IMR-90 (cell line): ENCODE data around the gene TMEM259. TPM values are rescaled to one million over a fixed set of nuclear protein-coding genes. Genes with fewer than 3 reads are reported as not detected.

ENCODE experiments used
- ATAC-seq: fragments of 200-7000 bp; cut with Tn5 transposase; 2 replicates; pipeline ENCODE4 v1.9.1; 2020; ENCODE audit warnings: low read depth, mild to moderate bottlenecking, moderate library complexity
- BruUV-seq: library from RNA; stranded (reverse); fragments of 400-500 nt; replicated peaks from 2 replicates; lab custom pipeline; 2021; lab: Mats Ljungman, UMichigan
- CTCF ChIA-PET: fragments of 300-600 bp; formaldehyde crosslinking; extraction: SDS; loops from one replicate; lab custom pipeline; 2021; ENCODE audit warnings: antibody characterized with exemption; lab: Yijun Ruan, JAX
- POLR2A ChIA-PET: fragments of 300-600 bp; sonication (Branson Sonifier 250); formaldehyde crosslinking; loops from one replicate; lab custom pipeline; 2022; ENCODE audit warnings: antibody characterized with exemption; ENCODE audit not compliant: unreplicated experiment; lab: Charles Lee
- DNase-seq: peaks from one replicate; pipeline ENCODE4 v3.0.0; 2013
- H2AFZ ChIP-seq: replicated peaks from 2 replicates; pipeline ENCODE3; 2013; ENCODE audit warnings: low read length, mild to moderate bottlenecking; ENCODE audit not compliant: poor library complexity
- H2AK5ac ChIP-seq: 2 replicates; pipeline ENCODE4 v1.6.1; 2013; ENCODE audit warnings: low read depth, low read length, inconsistent platforms
- H2AK9ac ChIP-seq: replicated peaks from 2 replicates; pipeline ENCODE3; 2013; ENCODE audit warnings: mild to moderate bottlenecking, low read depth, low read length, moderate library complexity; ENCODE audit not compliant: poor library complexity
- H2BK120ac ChIP-seq: 2 replicates; pipeline ENCODE4 v1.6.1; 2013; ENCODE audit warnings: low read depth, low read length, inconsistent platforms
- H2BK15ac ChIP-seq: 3 replicates; pipeline ENCODE4 v1.6.1; 2013; ENCODE audit warnings: low read depth, low read length, inconsistent platforms
- H2BK20ac ChIP-seq: 2 replicates; pipeline ENCODE4 v1.6.1; 2013; ENCODE audit warnings: low read depth, mild to moderate bottlenecking, inconsistent platforms, low read length, moderate library complexity
- H2BK5ac ChIP-seq: 2 replicates; pipeline ENCODE4 v1.6.1; 2013; ENCODE audit warnings: mild to moderate bottlenecking, low read depth, low read length, inconsistent platforms; ENCODE audit not compliant: poor library complexity, severe bottlenecking
- H3K14ac ChIP-seq: replicated peaks from 2 replicates; pipeline ENCODE4 v1.6.1; 2013; ENCODE audit warnings: low read depth, low read length, inconsistent platforms
- H3K18ac ChIP-seq: 2 replicates; pipeline ENCODE4 v1.6.1; 2013; ENCODE audit warnings: low read depth, low read length, control low read depth
- H3K23ac ChIP-seq: 2 replicates; pipeline ENCODE4 v1.6.1; 2013; ENCODE audit warnings: low read depth, low read length, inconsistent platforms
- H3K27ac ChIP-seq: 2 replicates; pipeline ENCODE4 v1.5.1; 2013; ENCODE audit warnings: mild to moderate bottlenecking, control low read depth, low read length; ENCODE audit not compliant: insufficient read depth
- H3K27me3 ChIP-seq: 2 replicates; pipeline ENCODE4 v1.6.1; 2013; ENCODE audit warnings: low read length; ENCODE audit not compliant: control insufficient read depth, insufficient read depth
- H3K36me3 ChIP-seq: 2 replicates; pipeline ENCODE4 v1.6.1; 2013; ENCODE audit warnings: low read length, mixed read lengths; ENCODE audit not compliant: control insufficient read depth, insufficient read depth
- H3K4ac ChIP-seq: 2 replicates; pipeline ENCODE4 v1.6.1; 2013; ENCODE audit warnings: low read depth, low read length, inconsistent platforms
- H3K4me1 ChIP-seq: 2 replicates; pipeline ENCODE4 v1.6.1; 2013; ENCODE audit warnings: low read length, mixed read lengths; ENCODE audit not compliant: control insufficient read depth, insufficient read depth
- H3K4me2 ChIP-seq: 2 replicates; pipeline ENCODE4 v1.6.1; 2013; ENCODE audit warnings: low read depth, mild to moderate bottlenecking, control low read depth, low read length, moderate library complexity
- H3K4me3 ChIP-seq: 2 replicates; pipeline ENCODE4 v1.5.1; 2013; ENCODE audit warnings: low read depth, mild to moderate bottlenecking, control low read depth, low read length, moderate library complexity; ENCODE audit not compliant: insufficient read depth
- H3K56ac ChIP-seq: 2 replicates; pipeline ENCODE4 v1.6.1; 2013; ENCODE audit warnings: low read length, inconsistent platforms; ENCODE audit not compliant: insufficient read depth; ENCODE audit errors: extremely low read depth
- H3K79me1 ChIP-seq, 2 experiments: 2 replicates each; pipeline ENCODE4 v1.6.1; 2013; ENCODE audit warnings: low read length in 2 of 2, inconsistent platforms in 1 of 2, low read depth in 1 of 2
- H3K9ac ChIP-seq: 2 replicates; pipeline ENCODE4 v1.6.1; 2013; ENCODE audit warnings: low read depth, low read length, control low read depth
- H3K9me1 ChIP-seq: 2 replicates; pipeline ENCODE4 v1.6.1; 2013; ENCODE audit warnings: low read length, inconsistent platforms; ENCODE audit not compliant: insufficient read depth
- H3K9me3 ChIP-seq: 2 replicates; pipeline ENCODE4 v1.6.1; 2013; ENCODE audit warnings: low read length; ENCODE audit not compliant: control insufficient read depth, insufficient read depth
- H4K20me1 ChIP-seq: 2 replicates; pipeline ENCODE4 v1.6.1; 2013; ENCODE audit warnings: low read length, inconsistent platforms; ENCODE audit not compliant: insufficient read depth
- H4K5ac ChIP-seq: 2 replicates; pipeline ENCODE4 v1.6.1; 2013; ENCODE audit warnings: mild to moderate bottlenecking, low read depth, low read length, control low read depth
- H4K8ac ChIP-seq, 2 experiments: 2 replicates each; pipeline ENCODE4 v1.6.1; 2013; ENCODE audit warnings: low read depth in 2 of 2, low read length in 2 of 2, control low read depth in 1 of 2, inconsistent platforms in 1 of 2
- H4K91ac ChIP-seq: 2 replicates; pipeline ENCODE4 v1.6.1; 2013; ENCODE audit warnings: low read depth, low read length, inconsistent platforms; ENCODE audit not compliant: insufficient read depth
- POLR2A ChIP-seq: IDR thresholded peaks from 2 replicates; pipeline ENCODE4 v1.6.1; 2012; ENCODE audit warnings: mild to moderate bottlenecking, low read depth, low read length
- WGBS, 2 experiments: methylation state at CpG; one replicate each; pipeline versions ENCODE4 v1.1.5 to v1.1.7; 2013; ENCODE audit warnings: missing lambda C conversion rate in 2 of 2; ENCODE audit not compliant: insufficient read length in 1 of 2; ENCODE audit errors: extremely low coverage in 2 of 2; 5-methylcytosine and 5-hydroxymethylcytosine counted together
- dilution Hi-C: fragments of 300-500 bp; cut with HindIII; formaldehyde crosslinking; loops from one replicate; pipeline ENCODE4 v1.14.3; 2018; ENCODE audit warnings: low sequenced_read_pairs; ENCODE audit not compliant: unreplicated experiment
- in situ Hi-C: fragments of 300-500 bp; cut with MboI; formaldehyde crosslinking; loops from 3 replicates; pipeline ENCODE4 v1.14.3; 2019; ENCODE audit warnings: low sequenced_read_pairs, inconsistent platforms, mixed read lengths
- intact Hi-C: fragments of 100-400 bp; cut with micrococcal nuclease; formaldehyde crosslinking; loops from 2 replicates; pipeline ENCODE4 v1.10.0; 2022
- polyA plus RNA-seq, 3 experiments: library from polyadenylated mRNA; depleted of rRNA; stranded (reverse); fragments of >200 nt; gene quantifications; 2 replicates each; pipeline ENCODE4 v1.2.3, GENCODE V29; 2012; ENCODE audit warnings: low replicate concordance in 1 of 3
- total RNA-seq: library from RNA; depleted of rRNA; stranded (reverse); fragments of >200 nt; gene quantifications from 2 replicates; pipeline ENCODE4 v1.2.3, GENCODE V29; 2012

Gene TMEM259
- total and polyA plus RNA-seq, 2 of the 4 experiments (the other 2 are of a cell fraction) = 22.6 to 153 TPM

- ChIA-PET CTCF (interaction anchor here (0.6 kb wide), 1 partner anchor 56 kb away, joined by 4 read pairs; no protein-coding TSS in a partner anchor), POLR2A (no interaction called here)
- H3K4ac ChIP-seq = peak overlapping the region; percentile 56; the same call in 1 of the 2 replicates
- no peak overlapping the region; the same call in 2 of the 3 replicates for H2BK15ac ChIP-seq
- H2BK120ac ChIP-seq = peak overlapping the region; percentile 77; the same call in 1 of the 2 replicates
- no peaks in the 10 kb centered on the region for H3K9me1 ChIP-seq
- WGBS, 2 experiments = 94% methylated on average over 24 of the region's 45 CpGs; no CpG with 5 or more reads in 1 of the 2 experiments
- DNase-seq (no peak), ATAC-seq (no peak)
- peak overlapping the region; percentile 28; the same call in 1 of the 2 replicates for H2AK5ac ChIP-seq
- peak overlapping the region; percentile 81 for H3K27ac ChIP-seq
- dilution Hi-C loops (no loop called here), in situ Hi-C loops (no loop called here), intact Hi-C loops (loop anchor here (2.0 kb wide), 1 partner anchor 232 kb away; the partner anchor contains the start of gene ATP5F1D)
- no peak overlapping the region for H2BK20ac ChIP-seq
- H3K9me3 ChIP-seq = no peaks in the 10 kb centered on the region
- H3K9ac ChIP-seq = no peak overlapping the region
- H3K4me3 ChIP-seq = no peak overlapping the region
- no TSS peak for BruUV-seq
- TF ChIP-seq POLR2A = no peak
- H3K79me1 ChIP-seq = peaks cover 0 to 24% of the 10 kb centered on the region in 2 experiments; a peak in 3 of 4 replicates
- 0 out of 2 replicates have a peak overlapping the region, but pooled peaks have one; percentile 5 for H3K14ac ChIP-seq
- no peak overlapping the region for H2AFZ ChIP-seq
- no peak overlapping the region for H3K18ac ChIP-seq
- H4K5ac ChIP-seq = no peak overlapping the region
- H3K4me2 ChIP-seq = no peak overlapping the region; the same call in 1 of the 2 replicates
- H3K36me3 ChIP-seq = peaks cover 31% of the 10 kb centered on the region
- H4K20me1 ChIP-seq = peaks cover 30% of the 10 kb centered on the region
- peaks cover 17% of the 10 kb centered on the region for H3K4me1 ChIP-seq
- no peak overlapping the region; the same call in 1 of the 2 replicates for H3K23ac ChIP-seq
- H2AK9ac ChIP-seq = peak overlapping the region; percentile 90
- H3K27me3 ChIP-seq = no peaks in the 10 kb centered on the region
- no peak overlapping the region for H3K56ac ChIP-seq
- peak overlapping the region; percentile 75 for H2BK5ac ChIP-seq
- no peak overlapping the region for H4K8ac ChIP-seq
- peak overlapping the region; percentile 1; the same call in 1 of the 2 replicates for H4K91ac ChIP-seq
These were observed 12.5 kb downstream of the TMEM259 start for GRCh38 chr19:1008268-1009040.
